NCI-H1417 (cell line): ENCODE results near the gene ZNF764.

Experiments used
- DNase-seq, 3 experiments: peaks; one replicate each; lab custom pipeline; 2025; lab: John Stamatoyannopoulos, UW

Gene ZNF764

GRCh38 chr16:30570636-30571444 is 12.7 kb upstream of the ZNF764 start:
- DNase-seq, result peak in 1 of 3 experiments; percentile 78

GRCh38 chr16:30569746-30570635 is 11.8 kb upstream of the ZNF764 start:
- DNase-seq, result no peak

- DNase-seq, result no peak
Measured at GRCh38 chr16:30569281-30569680, 11.1 kb upstream of the ZNF764 start.

- peak in 2 of 3 experiments; percentile 22 to 73 for DNase-seq
Measured at GRCh38 chr16:30567991-30568638, 9.9 kb upstream of the ZNF764 start.

GRCh38 chr16:30567160-30567990 is 9.2 kb upstream of the ZNF764 start:
- DNase-seq, result no peak

- no peak for DNase-seq
Measured at GRCh38 chr16:30566531-30566930, 8.4 kb upstream of the ZNF764 start.

GRCh38 chr16:30565984-30566383 is 7.8 kb upstream of the ZNF764 start:
- DNase-seq, result no peak

- DNase-seq, result no peak
Measured at GRCh38 chr16:30565526-30565925, 7.4 kb upstream of the ZNF764 start.

GRCh38 chr16:30562021-30562420 is 3.8 kb upstream of the ZNF764 start:
- peak in 1 of 3 experiments; percentile 12 for DNase-seq

- DNase-seq, result peak in 1 of 3 experiments; percentile 25
Measured at GRCh38 chr16:30561089-30561816, 3.1 kb upstream of the ZNF764 start.

- DNase-seq, result no peak
Measured at GRCh38 chr16:30559690-30560089, 1.5 kb upstream of the ZNF764 start.

GRCh38 chr16:30558789-30559377 is 709 bp upstream of the ZNF764 start:
- DNase-seq, result no peak

GRCh38 chr16:30557707-30557956 is 542 bp downstream of the ZNF764 start:
- no peak for DNase-seq

GRCh38 chr16:30556125-30556473 is 2.1 kb downstream of the ZNF764 start:
- DNase-seq, result no peak

- DNase-seq, result no peak
Measured at GRCh38 chr16:30555315-30556124, 2.7 kb downstream of the ZNF764 start.

- DNase-seq, result no peak
Measured at GRCh38 chr16:30554557-30555314, 3.4 kb downstream of the ZNF764 start.

GRCh38 chr16:30553393-30553899 is 4.7 kb downstream of the ZNF764 start:
- DNase-seq, result no peak

- DNase-seq, result no peak
Measured at GRCh38 chr16:30552956-30553355, 5.2 kb downstream of the ZNF764 start.

GRCh38 chr16:30551781-30552180 is 6.4 kb downstream of the ZNF764 start:
- DNase-seq, result no peak
